ENCODE measurements around the gene KCNQ2.

KCNQ2 gene

DNA sequence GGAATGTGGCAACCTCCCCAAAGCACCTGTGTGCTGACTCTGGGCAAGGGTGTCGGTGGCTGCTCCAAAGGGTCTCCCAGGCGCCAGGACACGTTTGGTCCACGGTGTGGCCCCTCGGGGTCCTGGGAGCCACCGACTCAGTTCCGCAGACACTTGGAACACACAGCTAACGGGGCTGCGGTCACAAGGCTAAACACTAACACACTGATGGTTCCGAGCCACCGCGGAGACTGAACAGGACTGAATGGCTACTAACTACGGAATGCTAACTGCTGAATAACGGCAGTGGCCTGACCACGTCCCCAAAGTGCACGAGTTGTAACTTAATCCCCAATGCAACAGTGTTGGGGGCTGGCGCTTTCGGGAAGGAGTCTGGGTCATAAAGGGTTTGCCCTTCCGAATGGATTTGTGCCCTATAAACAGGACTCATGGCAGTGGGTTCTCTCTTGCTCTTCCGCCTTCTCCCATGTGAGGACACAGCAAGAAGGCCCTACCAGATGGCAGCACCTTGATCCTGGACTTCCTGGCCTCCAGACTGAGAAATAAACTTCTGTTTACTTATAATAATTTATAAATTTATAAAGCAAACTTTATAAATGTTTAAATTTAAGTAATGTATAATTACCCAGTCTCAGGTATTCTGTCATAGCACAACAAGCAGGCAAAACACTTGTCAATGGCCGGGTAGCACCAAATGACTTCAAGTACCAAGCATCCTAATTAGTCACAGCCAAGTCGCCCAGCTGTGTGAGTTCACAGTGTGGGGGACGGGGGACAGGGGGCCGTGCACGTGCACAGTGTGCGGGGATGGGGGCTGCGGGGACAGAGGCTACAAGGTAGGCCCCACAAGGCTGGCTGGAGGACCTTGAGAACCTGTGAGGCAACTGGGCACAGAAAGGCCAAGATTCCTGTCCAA is 28.7 kb upstream of the KCNQ2 start:
- DNase-seq, result no peak

DNA sequence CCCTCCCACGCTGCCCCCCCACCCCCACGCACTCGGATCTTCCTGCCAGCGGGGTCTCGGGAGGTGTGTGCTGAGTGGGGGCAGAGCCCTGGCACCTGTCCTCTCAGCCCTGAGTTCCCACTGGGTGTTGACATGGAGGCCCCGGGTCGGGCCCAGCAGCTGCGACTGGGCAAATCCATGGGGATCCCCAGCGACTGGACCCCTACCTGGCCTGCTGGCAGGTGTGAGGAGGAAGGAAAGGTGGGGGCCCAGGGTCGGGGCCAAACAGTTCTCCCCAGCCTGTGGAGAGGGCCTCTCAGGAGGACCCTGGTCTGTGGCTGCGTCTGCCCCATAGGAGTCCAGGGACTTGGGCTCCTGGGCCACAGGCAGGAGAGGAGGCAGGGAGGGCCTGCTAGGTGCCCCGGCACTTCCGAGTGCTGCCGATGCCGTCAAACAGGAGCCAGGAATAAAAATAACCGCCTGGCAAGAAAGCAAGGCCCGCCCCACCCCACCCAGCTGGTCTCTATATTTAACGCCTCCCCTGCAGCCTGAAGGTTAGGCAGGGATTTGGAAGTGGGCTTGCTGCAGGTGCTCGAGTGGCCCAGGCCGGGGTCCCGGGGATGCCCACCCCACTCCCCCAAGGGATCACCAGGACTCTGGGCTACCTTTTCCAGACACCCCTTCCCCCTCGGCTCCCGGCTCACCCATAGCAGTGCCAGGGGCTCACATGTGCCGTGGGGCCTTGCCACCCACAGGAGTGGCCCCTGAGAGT is 27.9 kb upstream of the KCNQ2 start:
- no peak for DNase-seq

DNA sequence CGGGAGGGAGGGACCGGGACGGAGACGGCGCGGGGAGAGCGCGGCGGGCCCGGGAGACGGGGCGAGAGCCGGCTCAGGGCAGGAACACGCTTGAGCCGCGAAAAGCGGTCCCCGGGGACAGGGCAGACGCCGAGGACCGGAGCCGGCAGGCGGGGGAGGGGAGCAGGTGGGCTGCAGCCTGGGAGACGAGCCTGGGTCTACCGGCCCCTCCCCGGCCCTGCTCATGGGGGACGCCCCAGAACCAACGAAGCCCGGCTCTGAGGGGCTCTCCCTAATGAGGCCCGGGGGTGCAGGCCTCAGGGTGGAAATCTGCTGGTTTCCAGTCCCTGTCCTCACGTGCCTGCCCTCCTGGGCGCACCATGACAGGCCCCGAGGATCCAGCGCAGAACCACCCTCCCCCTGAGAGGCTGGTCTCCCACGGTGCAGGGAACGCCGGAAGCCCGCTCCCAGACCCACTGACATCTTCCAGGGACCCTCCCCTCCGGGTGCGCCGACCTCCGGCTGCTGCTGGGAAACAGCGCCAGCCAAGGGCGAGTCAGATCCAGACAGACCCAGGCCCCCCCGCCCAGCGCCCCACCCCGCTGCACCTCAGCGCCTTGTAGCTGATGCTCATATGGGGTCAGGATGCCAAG is 27.0 kb upstream of the KCNQ2 start:
- no peak for DNase-seq

DNA sequence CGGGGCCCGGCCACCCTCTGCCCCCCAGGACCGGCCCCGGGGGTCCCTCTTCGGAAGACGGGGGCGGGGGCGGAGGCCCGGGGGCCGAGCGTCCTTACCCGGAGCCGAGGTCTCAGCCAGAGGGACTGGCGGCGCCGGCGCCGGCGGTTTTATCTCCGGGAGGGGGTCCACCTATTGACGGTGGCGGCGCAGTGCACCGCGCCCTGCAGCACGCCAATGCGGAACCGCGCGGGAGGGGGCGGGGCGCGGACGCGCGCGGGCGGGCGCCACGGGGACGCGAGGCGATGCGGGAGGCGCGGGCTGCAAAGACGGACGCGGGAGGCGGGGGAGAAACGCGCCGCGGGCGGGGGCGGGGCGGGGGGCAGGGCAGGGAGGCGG is 26.5 kb upstream of the KCNQ2 start, which contains the start of gene EEF1A2:
EEF1A2 (minus strand) TSS at position 124 of the 378 bp plus-strand sequence. CDS start 1,320 bp downstream, outside the sequence.
- DNase-seq, result no peak

DNA sequence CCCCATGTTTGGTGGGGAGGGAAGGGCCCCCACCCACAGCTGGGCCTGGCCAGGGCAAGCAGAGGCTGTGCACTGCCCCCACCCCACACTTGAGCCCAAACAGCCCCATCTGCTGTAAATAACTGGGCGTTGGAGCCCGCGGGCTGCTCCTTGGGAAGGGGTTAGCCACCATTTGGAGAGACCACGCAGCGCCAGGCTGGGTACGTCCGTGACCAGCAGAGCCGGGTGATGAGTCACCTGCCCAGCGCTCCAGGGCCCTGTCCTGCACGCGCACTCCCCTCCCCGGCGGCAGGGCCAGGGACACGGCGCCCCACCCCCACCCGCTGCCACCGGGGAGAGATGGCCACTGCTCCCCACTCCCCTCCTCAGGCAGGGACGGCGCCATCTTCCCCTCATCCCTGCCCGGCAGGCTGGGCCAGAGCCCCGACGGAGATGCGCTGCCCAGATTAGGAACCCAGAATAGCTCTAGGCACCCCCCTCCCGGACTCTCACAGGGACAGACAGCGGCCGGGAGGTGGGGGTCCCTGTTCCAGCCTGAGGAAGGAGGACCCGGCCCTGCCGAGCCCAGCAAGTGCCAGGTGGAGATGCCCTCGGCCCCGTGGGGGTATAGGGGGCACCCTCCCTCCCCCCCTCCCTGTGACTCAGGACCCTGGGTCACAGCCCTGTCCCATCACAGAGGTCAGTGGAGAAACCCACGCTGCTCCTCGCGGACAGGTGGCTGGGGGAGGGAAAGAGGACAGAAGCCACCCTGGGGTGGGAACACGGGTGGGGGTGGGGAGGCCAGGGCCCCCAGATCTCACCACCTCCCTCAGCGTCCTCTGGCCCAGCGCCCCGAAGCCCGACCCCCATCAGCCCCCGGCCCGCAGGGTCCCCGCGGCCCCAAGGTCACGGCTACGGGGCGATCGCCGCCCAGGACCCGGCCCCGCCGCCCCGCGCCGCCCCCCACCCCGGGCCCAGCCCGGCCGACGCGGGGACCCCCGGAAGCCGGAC is 25.8 kb upstream of the KCNQ2 start:
- DNase-seq, result no peak

DNA sequence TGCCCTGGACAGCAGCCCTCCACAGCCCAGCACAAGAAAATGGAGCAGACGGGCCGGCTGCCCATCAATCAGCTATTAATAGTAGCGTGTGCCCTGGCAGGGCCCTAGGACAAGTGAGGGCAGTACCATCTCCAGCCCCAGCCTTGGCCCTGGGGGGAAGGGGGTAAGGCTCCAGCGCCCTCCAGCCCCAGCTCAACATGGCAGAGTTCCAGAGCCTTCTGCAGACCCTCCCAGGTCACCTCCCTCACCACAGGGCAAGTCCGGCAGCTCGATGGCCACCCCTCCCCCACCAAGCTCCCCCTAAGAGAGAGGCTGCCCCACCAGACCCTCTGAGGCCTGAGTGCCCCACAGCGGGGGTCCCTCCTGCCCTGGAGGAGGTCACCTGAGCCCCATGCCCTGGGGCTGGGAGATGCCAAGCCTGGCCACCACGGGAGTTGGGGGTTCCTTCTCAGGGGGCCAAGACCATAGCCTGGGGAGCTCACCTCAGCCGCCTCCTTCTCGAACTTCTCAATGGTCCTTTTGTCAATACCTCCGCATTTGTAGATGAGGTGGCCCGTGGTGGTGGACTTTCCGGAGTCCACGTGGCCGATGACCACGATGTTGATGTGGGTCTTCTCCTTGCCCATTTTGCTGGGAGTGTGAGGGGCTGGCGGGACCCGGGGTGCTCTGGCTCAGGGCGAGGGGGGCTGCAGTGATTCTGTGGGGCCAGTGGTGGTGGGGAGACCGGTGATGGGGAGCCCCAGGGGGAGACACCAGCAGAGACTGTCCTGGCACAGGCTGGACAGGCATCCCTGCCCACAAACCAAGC is 24.9 kb upstream of the KCNQ2 start:
- DNase-seq, result no peak

DNA sequence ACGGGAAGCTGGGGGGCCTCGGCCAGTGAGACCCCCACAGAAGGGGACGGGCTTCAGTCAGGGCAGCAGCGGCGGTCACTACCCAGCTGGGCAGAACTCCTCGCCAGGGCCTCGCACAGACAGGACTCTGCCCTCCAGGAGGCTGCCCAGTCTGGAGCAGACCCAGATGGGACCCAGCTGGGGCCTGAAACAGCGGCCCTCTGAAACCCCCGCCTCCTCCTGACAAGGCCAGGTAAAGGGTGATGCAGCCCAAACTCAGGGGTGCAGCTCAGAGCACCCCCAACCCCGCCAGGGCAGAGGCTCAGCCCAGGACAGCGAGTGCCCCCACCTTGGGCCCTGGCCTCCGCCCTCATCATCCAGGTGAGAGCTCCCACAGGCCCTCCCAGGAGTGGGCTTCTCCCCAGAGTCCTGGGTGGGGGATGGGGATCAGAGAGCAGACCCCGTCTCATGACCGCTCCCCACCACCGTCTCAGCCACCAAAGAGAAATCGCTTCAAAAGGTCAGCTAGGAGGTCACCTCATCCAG is 24.2 kb upstream of the KCNQ2 start:
- DNase-seq, result no peak

DNA sequence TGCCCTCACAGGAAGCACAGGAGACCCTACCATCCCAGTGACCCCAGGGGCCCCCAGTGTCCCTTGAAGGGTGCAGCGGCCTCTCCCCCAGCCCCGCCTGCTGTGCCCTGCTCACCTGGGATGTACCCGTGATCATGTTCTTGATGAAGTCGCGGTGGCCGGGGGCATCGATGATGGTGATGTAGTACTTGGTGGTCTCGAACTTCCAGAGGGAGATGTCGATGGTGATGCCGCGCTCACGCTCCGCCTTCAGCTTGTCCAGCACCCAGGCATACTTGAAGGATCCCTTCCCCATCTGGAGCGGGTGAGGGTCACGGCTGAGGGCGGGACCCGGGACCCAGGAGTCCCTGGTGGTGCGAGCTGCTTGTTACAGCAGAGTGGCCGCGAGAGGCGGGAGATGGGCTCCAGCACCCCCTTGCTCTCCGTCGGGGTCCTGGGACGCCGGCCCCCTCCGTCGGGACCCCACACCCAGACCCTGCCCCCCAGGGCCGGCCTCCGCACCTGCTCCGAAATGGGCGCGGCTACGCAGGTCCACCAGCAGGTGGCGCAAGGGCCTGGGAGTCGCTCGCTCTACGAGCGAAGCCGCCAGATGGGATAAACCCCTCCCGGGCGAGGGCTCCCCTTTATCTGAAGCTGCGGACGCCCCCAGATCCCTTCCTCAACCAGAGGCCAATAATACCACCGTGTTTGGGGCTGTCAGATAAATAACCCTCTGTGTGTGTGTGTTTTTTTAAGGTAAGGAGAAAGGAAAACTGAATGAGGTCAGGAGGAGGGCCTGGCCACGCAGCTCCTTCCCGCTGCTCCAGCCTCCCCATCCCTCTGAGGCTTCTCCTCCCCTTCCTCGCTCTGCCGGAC is 23.5 kb upstream of the KCNQ2 start:
- no peak for DNase-seq

DNA sequence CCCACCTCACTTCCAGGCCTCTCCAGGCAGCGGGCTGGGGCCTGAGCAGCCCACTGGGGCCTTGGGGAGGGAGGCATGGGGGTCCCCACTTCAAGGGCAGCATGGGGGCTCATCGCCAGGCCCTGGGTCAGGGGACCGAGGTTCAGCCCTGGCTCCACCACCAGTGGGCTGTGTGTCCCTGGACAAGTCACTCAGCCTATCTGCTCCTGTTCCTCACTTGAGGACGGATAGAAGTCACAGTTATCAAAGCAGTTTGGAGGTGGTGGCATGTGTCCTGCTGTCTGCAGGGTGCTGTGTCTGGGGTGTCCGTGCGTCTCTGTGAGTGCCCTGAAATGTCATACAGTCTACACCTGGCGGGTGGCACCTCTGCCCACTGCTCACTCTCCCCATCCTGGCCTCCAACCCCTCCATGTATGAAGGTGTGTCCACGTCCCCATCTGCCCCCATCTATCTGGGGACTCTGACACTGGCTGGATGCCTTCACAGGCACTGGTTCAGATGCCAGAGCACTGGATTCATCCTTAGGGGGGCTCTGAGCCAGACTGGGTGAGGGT is 22.8 kb upstream of the KCNQ2 start:
- DNase-seq, result no peak

DNA sequence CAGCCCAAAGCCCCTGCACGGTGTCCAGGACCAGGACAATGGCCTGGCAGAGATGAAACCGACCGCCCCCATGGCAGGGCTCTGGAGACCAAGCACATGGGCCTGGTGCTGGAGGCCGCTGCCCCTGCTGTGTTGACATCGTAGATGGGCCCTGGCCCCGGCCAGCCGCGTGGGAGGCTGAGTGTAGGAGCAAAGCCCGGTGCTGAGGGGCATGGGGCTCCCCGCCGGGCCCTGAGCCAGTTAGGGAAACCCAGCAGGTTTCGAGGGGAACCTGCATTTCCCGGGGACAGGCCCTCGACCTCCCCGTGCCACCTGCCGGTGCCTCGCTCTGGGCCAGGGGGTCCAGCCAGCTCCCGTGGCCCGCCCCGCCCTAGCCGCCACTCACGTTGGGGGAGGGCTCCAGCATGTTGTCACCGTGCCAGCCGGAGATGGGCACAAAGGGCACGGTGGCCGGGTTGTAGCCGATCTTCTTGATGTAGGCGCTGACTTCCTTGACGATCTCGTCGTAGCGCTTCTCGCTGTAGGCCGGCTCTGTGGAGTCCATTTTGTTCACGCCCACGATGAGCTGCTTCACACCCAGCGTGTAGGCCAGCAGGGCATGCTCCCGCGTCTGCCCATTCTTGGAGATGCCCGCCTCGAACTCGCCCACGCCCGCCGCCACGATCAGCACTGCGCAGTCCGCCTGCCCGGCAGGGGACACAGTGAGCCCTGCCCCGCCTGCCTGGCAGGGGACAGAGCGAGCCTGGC is 22.1 kb upstream of the KCNQ2 start:
- no peak for DNase-seq

DNA sequence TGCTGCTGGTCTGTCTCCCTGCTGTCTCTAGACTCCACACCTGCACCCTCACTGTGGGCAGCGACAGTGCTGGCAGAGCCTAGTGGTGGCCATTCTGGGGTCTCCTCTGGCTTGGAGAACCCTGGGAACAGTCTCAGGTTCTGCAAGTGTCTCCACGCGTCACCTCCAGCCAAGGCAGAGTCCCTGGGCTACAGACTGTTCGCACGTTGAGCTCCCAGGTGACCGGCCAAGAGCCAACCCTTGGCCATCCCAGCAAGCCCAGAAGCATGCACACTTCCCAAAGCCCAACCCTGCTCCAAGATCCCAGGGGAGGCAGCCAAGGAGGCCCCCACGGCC is 21.6 kb upstream of the KCNQ2 start:
- no peak for DNase-seq

DNA sequence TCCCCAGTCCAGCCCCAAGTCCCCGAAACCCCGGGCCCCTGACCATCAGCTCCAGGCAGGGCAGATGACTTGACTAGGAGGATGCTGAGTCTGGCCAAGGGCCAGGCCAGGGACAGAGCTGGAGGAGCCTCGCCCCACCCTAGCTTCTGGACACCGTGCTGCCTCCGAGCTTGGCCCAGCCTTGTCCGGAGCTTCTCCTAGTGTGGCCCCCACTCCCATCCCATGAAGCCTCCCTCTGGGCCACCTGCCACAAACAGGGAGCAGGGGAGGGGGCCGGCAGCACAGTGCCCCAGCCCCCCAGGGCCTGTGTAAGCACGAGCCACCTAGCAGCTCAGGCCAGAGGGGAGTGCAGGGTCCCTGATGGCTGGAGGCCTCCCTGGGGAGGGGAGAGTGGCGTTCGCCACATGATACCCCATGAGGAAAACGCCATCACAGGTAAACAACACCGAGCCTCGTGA is 21.1 kb upstream of the KCNQ2 start:
- no peak for DNase-seq

DNA sequence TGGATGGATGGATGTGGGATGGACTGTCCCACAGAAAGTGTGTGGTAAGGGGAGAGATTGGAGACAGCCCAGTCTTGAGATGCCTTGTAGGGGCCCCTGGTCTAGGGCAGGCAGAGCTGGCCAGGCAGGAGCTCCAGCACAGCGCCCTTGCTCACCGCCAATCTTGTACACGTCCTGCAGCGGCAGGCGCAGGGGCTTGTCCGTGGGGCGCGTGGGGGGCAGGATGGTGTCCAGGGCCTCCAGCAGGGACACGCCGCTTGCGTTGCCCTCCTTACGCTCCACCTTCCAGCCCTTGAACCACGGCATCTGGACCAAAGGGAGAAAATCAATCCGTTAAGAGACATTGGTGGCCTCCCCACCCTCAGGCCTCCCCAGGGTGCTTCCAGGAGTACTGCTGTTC is 20.5 kb upstream of the KCNQ2 start:
- no peak for DNase-seq

DNA sequence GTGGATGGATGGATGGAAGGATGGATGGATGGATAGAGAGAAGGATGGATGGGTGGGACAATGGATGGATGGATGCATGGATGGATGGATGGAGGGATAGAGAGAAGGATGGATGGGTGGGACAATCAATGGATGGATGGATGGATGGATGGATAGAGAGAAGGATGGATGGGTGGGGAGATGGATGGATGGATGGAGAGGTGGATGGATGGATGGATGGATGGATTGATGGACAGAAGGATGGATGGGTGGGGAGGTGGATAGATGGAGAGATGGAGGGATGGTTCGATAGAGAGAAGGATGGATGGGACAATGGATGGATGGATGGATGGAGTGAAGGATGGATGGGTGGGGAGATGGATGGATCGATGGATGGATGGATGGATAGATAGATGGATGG is 20.1 kb upstream of the KCNQ2 start:
- DNase-seq, result no peak

DNA sequence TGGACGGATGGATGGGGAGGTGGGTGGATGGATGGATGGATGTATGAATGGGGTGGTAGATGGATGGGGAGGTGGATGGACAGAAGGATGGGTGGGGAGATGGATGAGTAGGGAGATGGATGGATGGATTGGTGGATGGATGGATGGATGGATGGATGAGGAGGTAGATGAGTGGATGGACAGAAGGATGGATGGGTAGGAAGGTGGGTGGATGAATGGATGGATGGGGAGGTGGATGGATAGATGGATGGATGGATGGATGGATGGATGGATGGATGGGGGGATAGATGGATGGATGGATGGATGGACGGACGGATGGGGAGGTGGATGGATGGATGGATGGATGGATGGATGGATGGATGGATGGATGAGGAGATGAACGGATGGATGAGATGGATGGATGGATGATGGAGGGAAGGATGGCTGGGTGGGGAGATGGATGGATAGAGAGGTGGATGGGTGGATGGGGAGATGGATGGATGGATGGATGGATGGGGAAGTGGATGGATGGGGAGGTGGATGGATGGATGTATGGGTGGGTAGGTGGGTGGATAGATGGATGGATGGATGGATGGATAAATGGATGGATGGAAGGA is 19.3 kb upstream of the KCNQ2 start:
- no peak for DNase-seq

DNA sequence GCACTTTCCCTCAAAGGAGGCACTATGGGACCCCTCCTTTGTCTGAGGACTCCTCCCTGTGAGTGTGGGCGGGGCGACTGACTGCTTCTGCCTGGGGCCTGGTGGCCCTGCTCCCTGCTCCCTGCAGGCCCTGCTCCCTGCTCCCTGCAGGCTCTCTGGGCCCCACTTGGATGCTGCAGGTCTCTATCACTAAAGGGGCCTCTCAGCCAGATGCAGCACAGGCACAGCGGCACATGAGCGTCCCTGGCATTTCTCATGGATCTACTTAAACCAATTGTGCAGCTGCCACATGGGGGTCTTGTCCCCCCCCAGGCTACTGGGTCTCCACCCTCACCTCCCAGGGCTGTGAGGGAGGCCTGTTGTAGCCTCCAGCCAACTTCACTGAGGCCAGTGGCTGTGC is 18.6 kb upstream of the KCNQ2 start:
- no peak for DNase-seq

DNA sequence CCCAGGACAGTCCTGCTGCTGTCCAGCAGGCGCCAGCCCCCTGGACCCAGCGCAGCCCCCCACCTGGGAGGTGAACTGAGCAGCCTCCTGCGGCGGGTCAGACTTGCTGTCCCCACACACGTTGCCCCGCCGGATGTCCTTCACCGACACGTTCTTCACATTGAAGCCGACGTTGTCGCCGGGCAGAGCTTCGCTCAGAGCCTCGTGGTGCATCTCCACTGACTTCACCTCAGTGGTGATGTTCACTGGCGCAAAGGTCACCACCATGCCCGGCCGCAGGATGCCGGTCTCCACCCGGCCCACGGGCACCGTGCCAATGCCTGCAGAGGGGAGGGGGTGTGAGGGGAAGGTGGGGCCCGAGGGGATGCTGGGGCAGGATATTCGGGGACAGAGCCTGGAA is 18.0 kb upstream of the KCNQ2 start:
- DNase-seq, result no peak

DNA sequence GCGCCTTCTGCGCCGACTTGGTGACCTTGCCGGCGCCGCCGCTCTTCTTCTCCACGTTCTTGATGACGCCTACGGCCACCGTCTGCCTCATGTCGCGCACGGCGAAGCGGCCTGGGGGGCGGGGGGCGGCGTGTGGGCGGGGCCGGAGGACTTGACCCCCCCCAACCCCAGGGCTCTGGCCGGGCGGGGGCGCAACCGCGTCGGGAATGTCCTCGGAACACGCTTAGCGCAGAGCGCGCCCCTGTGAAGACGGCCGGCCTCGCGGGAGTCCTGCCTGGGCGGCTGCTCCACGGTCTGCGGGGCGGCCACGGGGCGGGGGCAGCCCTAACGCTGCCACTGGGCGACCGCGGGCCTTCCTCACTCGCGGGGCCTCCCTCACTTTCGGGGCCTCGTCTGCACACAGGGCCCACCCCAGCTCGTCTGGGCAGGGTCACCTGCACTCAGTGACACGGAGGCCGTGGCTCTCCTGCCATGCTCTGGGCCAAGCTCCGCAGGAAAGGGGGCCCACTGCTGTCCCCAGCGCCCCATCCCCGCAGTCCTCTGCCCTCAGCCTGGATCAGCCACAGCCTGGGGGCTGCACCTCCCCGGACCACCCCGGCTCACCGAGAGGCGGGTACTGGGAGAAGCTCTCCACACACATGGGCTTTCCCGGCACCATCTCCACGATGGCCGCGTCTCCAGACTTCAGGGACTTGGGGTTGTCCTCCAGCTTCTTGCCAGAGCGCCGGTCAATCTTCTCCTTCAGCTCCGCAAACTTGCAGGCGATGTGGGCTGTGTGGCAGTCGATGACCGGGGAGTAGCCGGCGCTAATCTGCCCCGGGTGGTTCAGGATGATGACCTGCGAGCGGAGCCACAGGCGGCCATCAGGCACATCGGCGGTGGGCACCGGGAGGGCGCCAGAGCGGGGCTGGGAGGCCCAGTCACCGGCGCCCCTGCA is 16.1 kb upstream of the KCNQ2 start:
- no peak for DNase-seq

Measured in NCI-H1436 treated with DMSO at 0.1 percent for 48 hours (cell line).